ENCODE measurements around the gene IGFL4. TPM values are rescaled to one million over a fixed set of nuclear protein-coding genes. Genes with fewer than 3 reads are reported as not detected.

Gene IGFL4
- total and polyA plus RNA-seq, 2 of the 13 experiments (the other 11 are each of a cell fraction or from before 2014, with no cell fraction given): 1.2 to 1.4 TPM

GRCh38 chr19:45994998-45995714, 45.6 kb downstream of the IGFL4 start, which contains the start of gene CCDC61 (continued):
- TF ChIP-seq ZNF275 (CRISPR knock-in tag; IDR thresholded peaks at IDR 0.05; ENCODE audit: borderline replicate concordance): no peak
- TF ChIP-seq MXI1 (IDR thresholded peaks at IDR 0.05; ENCODE audit: borderline replicate concordance, low read depth, low read length): peak; percentile 98; the same call in 2 of the 3 replicates
- TF ChIP-seq ZNF687 (CRISPR knock-in tag; IDR thresholded peaks at IDR 0.05): peak; percentile 63
- no peak for TF ChIP-seq FOXA3 (CRISPR knock-in tag; IDR thresholded peaks at IDR 0.05)
- no peak for TF ChIP-seq ZNF850 (CRISPR knock-in tag; conservative IDR thresholded peaks at IDR 0.05)
- TF ChIP-seq ZNF557 (CRISPR knock-in tag; IDR thresholded peaks at IDR 0.05): no peak
- no peak for TF ChIP-seq DDIT3 (CRISPR knock-in tag; IDR thresholded peaks at IDR 0.05)
- TF ChIP-seq HNRNPK (IDR thresholded peaks at IDR 0.05; ENCODE audit: low read depth, low read length, poor library complexity, severe bottlenecking): no peak
- TF ChIP-seq ZNF740 (CRISPR knock-in tag; IDR thresholded peaks at IDR 0.05): no peak; the same call in 1 of the 2 replicates
- no peak for TF ChIP-seq ATAD3A (CRISPR knock-in tag; IDR thresholded peaks at IDR 0.05)
- TF ChIP-seq DPF2 (CRISPR knock-in tag; IDR thresholded peaks at IDR 0.05; ENCODE audit: borderline replicate concordance, low read depth): no peak
- no peak for TF ChIP-seq ZNF576 (CRISPR knock-in tag; IDR thresholded peaks at IDR 0.05)
- 0 out of 2 replicates have a peak, but pooled peaks have one; percentile 45 for TF ChIP-seq PRDM10 (CRISPR knock-in tag; IDR thresholded peaks at IDR 0.05; ENCODE audit: low read depth)
- TF ChIP-seq NCOA2 (CRISPR knock-in tag; IDR thresholded peaks at IDR 0.05): no peak
- TF ChIP-seq ZFP1 (CRISPR knock-in tag; IDR thresholded peaks at IDR 0.05): no peak
- TF ChIP-seq ZNF629 (CRISPR knock-in tag; conservative IDR thresholded peaks at IDR 0.05): no peak
- no peak for TF ChIP-seq ZNF354B (CRISPR knock-in tag; IDR thresholded peaks at IDR 0.05)
- no peak for TF ChIP-seq EHMT2 (IDR thresholded peaks at IDR 0.05; ENCODE audit: borderline replicate concordance, low read depth, low read length)
- TF ChIP-seq RBAK (CRISPR knock-in tag; IDR thresholded peaks at IDR 0.05): no peak
- no peak for TF ChIP-seq KDM3A (CRISPR knock-in tag; IDR thresholded peaks at IDR 0.05; ENCODE audit: low read depth)
